HG03135 (cell line): ENCODE results near the gene KCNIP4.

ENCODE experiments used
- ATAC-seq: cut with Tn5 transposase; IDR thresholded peaks from one replicate; pipeline ENCODE4 v1.9.1; 2021; ENCODE audit warnings: mild to moderate bottlenecking, moderate library complexity; ENCODE audit not compliant: unreplicated experiment

Gene KCNIP4

GRCh38 chr4:20889901-20890300, 1058.7 kb downstream of the KCNIP4 start:
- ATAC-seq: no peak

GRCh38 chr4:20883677-20884076, 1064.9 kb downstream of the KCNIP4 start:
- no peak for ATAC-seq

GRCh38 chr4:20883231-20883630, 1065.3 kb downstream of the KCNIP4 start:
- no peak for ATAC-seq

GRCh38 chr4:20882500-20882899, 1066.1 kb downstream of the KCNIP4 start:
- no peak for ATAC-seq

- ATAC-seq: no peak
These were observed 1066.9 kb downstream of the KCNIP4 start for GRCh38 chr4:20881658-20882057.

DNA sequence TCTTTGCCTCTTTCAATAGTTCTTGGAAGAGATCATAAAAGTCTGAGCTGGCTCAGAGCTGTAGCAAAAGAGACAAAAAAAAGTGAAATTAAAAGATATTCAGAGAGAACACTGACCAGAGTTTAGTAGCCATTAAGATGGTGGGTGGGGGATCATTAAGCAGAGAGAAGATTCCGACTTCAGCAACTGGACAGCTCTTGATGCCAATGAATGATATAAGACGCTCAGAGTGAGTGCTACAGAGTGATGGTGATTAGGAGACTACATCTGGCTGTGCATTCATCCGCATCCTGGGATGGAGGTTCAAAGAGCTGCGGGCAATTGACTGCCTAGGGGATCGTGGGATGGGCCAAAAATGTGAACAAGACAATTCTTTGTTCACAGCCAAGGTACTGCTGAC, 1069.8 kb downstream of the KCNIP4 start:
- ATAC-seq: no peak

DNA sequence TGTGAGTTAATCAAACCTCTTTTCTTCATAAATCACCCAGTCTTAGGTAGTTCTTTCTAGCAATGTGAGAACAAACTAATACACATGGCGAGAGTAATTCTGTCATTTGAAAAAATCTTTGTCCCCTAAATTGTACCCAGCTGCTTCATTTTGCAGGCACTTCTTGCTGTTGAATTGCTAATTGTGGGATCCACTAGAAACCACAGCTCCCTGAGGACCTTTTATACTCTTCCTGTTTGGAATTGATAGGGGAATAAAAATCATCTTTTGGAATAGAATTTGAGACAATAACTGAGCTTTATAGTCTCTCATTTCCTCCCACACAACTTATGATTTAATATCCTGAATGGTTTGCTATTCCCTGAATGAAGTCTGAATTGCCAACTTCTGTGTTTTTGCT, 1078.1 kb downstream of the KCNIP4 start:
- no peak for ATAC-seq

DNA sequence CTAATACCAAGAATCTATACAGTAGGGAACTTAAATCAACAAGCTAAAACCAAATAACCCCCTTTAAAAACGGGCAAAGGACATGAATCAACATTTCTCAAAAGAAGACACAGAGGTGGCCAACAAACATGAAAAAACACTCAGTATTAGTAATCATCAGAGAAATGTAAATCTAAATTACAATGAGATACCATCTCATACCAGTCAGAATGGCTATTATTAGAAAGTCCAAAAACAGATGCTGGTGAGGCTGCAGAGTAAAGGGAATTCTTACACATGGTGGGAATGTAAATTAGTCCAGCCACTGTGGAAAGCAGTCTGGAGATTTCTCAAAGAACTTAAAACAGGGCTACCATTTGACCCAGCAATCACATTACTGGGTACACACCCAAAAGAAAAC, 1080.5 kb downstream of the KCNIP4 start:
- no peak for ATAC-seq

DNA sequence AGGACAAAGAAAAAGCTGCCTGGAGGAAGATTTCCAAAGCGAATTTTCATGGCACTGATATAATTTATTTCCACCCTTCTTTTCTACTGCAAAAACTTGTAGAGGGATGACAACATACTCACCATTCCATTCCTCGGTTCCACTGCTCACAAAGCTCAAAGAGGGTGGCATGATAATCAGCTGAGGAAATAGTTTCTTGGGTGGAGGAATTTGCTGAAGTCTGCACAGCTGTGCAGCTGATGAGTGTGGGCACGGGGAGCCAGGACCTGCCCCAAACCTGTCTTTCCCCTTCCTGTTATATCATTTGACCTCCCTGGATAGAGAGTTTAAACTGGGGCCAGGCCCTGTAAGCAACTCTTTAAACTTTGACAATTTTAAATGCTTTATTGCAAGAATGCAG, 1087.7 kb downstream of the KCNIP4 start:
- no peak for ATAC-seq

- no peak for ATAC-seq
These were observed 1089.3 kb downstream of the KCNIP4 start for GRCh38 chr4:20859097-20859781.

DNA sequence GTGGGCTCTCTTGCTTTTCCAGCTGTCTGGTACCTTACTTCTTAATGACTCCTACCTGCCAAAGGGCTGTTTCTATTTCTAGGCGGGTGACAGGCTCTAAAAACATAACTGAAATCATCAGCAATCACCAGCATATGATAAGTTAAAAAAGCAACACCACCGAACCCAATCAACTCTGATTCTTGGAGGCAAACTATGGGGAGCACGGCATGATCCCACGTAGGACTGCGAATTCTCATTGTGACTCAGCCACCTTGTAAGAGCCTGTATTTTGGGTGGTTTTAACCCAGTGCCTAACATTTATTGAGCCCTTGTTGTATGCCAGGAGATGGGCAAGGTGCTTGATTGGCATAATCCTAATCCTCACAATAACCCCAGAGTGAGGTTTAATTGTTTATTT, 1091.5 kb downstream of the KCNIP4 start:
- ATAC-seq: no peak

- no peak for ATAC-seq
These were observed 1101.3 kb downstream of the KCNIP4 start for GRCh38 chr4:20847124-20847747.

- ATAC-seq: no peak
These were observed 1104.3 kb downstream of the KCNIP4 start for GRCh38 chr4:20844311-20844710.

DNA sequence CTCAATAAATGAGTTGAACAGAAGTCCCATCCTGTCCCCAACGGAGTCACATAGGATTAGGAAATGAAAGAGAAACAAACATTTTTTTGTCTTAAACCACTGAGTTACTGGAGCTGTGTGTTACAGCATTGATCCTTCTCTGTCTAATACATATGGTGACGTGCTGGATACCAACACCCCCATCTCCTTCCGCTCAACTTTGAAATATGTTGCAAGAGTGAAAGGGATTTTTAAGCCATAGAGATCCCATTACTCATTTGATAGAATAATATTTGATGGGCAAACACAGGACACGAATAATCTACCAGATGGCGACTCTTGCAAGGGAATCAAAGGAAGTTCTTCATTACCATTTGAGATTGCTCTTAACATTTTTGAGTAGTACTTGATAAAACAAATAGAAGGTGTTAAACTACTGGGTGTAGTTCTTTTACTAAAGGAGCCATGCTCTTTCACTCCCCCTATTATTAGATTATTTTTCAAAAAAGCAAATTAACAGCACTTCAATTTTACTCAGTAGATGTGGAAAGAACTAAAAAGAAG, 1107.9 kb downstream of the KCNIP4 start:
- ATAC-seq: no peak

GRCh38 chr4:20839957-20840356, 1108.6 kb downstream of the KCNIP4 start:
- no peak for ATAC-seq

DNA sequence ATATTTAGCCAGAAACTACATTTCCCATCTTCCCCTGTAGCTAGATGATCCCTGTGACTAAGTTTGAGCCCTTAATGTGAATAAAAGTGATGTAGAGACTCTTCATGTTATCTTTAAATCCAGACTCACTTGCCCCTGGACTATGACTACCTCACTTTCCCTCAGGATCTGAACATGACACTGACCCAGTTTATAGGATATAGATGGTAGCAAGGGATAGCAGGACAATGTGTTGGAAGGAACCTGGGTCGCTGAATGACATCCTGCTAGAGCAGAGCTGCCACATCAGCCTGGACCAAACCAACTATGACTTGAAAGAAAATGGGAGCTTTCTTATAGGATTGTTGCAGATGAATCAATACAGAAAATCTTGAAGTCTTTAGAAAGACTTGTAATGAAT, 1110.1 kb downstream of the KCNIP4 start:
- no peak for ATAC-seq

- no peak for ATAC-seq
These were observed 1115.7 kb downstream of the KCNIP4 start for GRCh38 chr4:20832826-20833225.

GRCh38 chr4:20831746-20832145, 1116.8 kb downstream of the KCNIP4 start:
- ATAC-seq: no peak

- no peak for ATAC-seq
These were observed 1118.8 kb downstream of the KCNIP4 start for GRCh38 chr4:20829617-20830357.

DNA sequence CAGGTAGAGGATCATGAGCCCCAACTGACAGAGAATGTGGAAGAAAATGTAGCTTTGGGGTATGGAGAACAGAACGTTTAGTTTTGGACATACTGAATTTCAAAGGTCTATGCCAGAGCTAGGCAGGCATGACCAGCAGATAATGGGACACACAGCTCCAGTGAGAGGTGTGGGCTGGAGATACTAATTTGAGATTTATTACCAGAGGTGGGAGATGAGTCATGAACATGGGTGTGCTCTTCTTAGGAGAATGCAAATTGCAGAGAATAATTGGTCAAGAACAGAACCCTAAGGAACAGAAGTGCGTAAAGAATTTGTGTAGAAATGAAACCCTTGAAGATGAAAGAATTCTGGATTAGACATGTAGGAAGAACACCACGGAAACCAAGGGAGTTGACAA, 1123.1 kb downstream of the KCNIP4 start:
- ATAC-seq: no peak

DNA sequence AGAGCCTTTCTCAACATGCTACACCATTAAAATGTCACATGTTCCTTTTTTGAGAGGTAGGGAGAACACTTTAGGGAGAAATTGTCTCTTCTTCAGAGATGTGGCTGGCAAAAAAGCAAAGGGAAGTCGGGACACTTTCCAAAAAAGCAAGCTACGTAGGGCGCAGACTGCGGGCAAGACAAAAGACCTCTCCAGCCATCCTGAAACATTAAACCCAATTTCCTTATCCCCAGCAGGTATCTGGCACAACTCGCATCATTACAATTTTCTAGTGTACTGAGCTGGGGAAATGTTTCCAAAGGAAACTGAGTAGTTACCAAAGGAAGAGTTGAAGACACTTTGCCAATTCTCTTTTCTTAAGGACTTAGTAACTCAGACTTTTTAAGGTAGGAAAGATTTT, 1132.3 kb downstream of the KCNIP4 start:
- ATAC-seq: no peak

DNA sequence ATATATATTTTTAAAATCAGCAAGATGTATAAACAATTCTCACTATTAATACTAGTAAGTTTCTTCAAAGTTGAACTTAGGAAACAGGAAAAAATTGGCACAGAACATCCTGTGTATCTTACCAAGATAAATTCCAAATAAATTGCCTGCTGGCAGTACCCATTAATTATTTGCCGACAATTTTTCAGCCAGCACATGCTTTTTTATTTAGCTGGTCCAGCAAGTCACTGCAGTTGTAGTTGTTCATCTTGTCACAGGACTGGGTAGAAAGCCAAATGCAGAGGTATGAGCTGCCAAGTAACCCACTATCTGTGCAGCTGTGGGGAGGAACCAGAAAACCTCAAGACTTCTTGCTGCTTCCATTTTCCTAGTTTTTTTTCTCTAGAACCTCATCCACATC, 1134.9 kb downstream of the KCNIP4 start:
- ATAC-seq: no peak
